Measurements from ENCODE around the gene UVSSA.

The UVSSA gene, protein sequence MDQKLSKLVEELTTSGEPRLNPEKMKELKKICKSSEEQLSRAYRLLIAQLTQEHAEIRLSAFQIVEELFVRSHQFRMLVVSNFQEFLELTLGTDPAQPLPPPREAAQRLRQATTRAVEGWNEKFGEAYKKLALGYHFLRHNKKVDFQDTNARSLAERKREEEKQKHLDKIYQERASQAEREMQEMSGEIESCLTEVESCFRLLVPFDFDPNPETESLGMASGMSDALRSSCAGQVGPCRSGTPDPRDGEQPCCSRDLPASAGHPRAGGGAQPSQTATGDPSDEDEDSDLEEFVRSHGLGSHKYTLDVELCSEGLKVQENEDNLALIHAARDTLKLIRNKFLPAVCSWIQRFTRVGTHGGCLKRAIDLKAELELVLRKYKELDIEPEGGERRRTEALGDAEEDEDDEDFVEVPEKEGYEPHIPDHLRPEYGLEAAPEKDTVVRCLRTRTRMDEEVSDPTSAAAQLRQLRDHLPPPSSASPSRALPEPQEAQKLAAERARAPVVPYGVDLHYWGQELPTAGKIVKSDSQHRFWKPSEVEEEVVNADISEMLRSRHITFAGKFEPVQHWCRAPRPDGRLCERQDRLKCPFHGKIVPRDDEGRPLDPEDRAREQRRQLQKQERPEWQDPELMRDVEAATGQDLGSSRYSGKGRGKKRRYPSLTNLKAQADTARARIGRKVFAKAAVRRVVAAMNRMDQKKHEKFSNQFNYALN

DNA sequence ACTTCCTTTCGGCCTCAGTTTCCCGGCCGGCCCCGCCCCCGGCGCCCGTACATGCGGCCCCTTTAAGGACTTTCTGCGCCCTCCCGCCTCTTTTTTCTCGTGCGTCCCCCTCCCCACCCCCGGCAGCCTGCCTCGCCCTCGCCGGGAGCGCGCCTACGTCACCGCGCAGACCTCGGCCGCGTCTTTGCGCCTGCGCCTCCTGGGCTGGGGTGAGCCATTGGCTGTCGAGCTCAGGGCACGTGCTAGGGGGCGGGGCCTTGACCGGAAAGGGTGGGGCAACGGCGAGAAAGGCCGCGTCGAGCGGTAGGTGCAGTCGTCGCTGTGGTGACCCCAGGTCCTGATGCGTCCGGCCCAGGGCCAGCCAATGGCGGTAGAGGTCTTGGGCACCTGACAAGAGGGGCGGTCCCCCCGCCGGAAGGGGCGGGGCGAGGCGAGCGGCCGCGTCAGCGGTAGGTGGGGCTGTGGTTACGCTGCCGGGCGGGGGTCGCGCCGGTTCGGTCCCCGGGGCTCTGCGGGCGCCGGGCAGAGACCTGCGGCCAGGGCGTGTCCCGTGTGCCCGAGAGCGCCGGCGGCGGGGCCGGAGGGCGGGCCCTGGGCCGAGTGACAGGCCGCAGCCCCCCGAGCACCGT is at the start of gene UVSSA:
Gene UVSSA, plus strand, starts transcription at position 428 of the 629 bp plus-strand sequence. CDS start 884 bp downstream, outside the sequence.
- Mint-ChIP-seq H3K4me1 (peaks cover 32% of the 10 kb centered on the region), H3K27me3 (ENCODE audit: low read depth) (no peaks in the 10 kb centered on the region), H3K9me3 (no peaks in the 10 kb centered on the region), H3K36me3 (ENCODE audit: low read depth) (peaks cover 25% of the 10 kb centered on the region), H3K27ac (peak within 1 kb of the TSS; percentile 96 to 99 (median 97)), H3K4me3 (peak within 1 kb of the TSS; percentile 93 to 96 (median 95))
- TF ChIP-seq, protein P1, sequence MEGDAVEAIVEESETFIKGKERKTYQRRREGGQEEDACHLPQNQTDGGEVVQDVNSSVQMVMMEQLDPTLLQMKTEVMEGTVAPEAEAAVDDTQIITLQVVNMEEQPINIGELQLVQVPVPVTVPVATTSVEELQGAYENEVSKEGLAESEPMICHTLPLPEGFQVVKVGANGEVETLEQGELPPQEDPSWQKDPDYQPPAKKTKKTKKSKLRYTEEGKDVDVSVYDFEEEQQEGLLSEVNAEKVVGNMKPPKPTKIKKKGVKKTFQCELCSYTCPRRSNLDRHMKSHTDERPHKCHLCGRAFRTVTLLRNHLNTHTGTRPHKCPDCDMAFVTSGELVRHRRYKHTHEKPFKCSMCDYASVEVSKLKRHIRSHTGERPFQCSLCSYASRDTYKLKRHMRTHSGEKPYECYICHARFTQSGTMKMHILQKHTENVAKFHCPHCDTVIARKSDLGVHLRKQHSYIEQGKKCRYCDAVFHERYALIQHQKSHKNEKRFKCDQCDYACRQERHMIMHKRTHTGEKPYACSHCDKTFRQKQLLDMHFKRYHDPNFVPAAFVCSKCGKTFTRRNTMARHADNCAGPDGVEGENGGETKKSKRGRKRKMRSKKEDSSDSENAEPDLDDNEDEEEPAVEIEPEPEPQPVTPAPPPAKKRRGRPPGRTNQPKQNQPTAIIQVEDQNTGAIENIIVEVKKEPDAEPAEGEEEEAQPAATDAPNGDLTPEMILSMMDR (IDR thresholded peaks at IDR 0.05; ENCODE audit: unreplicated experiment in 3 of 3) = no peak

DNA sequence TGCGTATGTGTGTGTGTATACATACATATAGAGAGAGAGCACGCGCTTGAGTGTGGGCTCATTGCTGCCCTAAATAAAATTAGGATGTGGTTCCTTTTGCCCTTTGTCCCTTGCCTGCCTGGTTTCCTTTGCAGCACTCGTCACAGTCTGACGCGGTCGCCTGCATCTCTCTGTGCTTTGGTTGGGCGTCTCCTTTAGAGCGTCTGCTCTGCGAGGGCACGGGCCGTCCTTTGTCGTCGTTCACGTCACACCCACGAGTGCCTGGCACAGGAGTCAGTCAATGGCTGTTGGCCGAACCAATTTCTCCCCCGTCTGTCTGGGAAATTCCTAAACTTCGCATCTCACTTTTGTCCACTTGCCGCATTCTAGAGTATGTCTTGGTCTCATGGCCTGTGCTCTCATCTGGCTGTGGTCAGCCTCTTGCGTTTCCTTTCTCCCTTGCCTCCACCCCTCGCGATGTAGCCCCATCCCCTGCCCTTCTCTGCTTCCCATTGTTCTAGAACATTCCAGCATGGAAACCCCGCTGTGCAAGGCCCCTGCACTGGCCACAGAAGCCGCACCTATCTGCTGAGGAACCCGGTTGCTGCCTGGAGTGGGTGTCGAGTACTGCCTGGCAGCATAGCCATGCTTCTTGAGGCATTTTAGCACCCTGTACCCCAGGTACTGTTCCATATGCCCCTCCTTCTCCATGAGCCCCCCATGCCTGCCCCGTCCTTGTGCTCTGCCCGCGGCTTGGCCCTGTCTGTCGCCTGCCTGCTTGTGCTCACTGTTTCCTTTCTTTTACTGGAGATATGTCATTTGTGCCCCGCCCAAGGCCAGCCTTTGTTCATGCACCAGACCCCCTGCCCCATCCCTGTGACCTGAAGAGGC is 49.3 kb upstream of the UVSSA start:
- H3K27me3 Mint-ChIP-seq (ENCODE audit: low read depth) = no peaks in the 10 kb centered on the region
- H3K4me1 Mint-ChIP-seq = no peaks in the 10 kb centered on the region
- H3K36me3 Mint-ChIP-seq (ENCODE audit: low read depth) = peaks cover 28% of the 10 kb centered on the region
- H3K9me3 Mint-ChIP-seq = no peaks in the 10 kb centered on the region
- no peak overlapping the region for H3K4me3 Mint-ChIP-seq
- TF ChIP-seq, protein P1 (IDR thresholded peaks at IDR 0.05; ENCODE audit: unreplicated experiment in 3 of 3) = no peak
- H3K27ac Mint-ChIP-seq = no peak overlapping the region

DNA sequence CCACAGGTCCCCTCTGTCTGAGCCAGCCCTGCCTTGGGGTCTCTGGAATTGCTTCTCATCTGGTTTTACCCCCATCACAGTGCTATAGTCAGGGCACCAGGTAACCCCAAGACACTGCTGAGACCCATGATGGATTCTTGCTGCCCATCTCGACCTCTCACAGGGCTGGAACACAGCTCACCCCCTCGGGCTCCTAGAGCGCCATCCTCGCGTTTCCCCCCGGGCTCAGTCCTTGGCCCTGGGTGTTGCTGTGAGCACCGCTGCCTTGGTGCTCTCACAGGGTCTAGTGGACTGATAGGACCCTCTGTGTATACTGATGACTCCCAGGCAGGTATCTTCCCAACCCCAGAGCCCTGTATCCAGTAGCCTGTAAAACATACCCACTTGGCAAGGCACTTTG is 48.5 kb upstream of the UVSSA start:
- Mint-ChIP-seq H3K36me3 (ENCODE audit: low read depth) (peaks cover 31% of the 10 kb centered on the region), H3K4me3 (no peak overlapping the region), H3K9me3 (no peaks in the 10 kb centered on the region), H3K27ac (no peak overlapping the region), H3K4me1 (no peaks in the 10 kb centered on the region), H3K27me3 (ENCODE audit: low read depth) (no peaks in the 10 kb centered on the region)
- TF ChIP-seq, protein P1 (IDR thresholded peaks at IDR 0.05; ENCODE audit: unreplicated experiment in 3 of 3) = no peak

DNA sequence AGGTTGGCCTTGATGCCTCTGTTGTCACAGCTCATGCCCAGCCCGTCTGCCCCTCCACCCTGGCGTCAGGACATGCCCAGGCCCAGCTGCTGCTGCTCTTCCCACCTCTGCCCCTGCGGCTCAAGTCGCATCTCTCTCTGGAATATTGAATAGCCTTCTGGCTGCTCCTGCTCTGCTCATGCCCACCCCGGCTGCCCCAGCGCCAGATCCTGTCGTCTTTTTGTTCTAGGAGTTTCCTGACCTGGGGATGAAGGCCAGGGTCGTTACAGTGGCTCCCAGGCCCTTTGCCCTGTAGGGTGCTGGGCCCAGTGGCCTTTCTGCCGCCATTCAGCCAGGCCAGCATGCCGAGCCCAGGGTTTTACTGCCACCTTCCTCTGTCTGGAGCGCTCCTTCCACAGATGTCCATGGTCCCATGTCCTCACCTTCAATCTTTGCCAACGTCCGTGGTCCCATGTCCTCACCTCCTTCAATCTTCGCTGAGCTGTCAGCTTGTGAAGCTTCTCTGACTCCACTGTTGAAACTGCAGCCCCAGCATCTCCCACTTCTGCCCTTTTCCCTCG is 47.6 kb upstream of the UVSSA start:
- Mint-ChIP-seq H3K9me3 (no peaks in the 10 kb centered on the region), H3K36me3 (ENCODE audit: low read depth) (peaks cover 32% of the 10 kb centered on the region), H3K27me3 (ENCODE audit: low read depth) (no peaks in the 10 kb centered on the region), H3K27ac (no peak overlapping the region), H3K4me1 (no peaks in the 10 kb centered on the region), H3K4me3 (no peak overlapping the region)
- TF ChIP-seq, protein P1 (IDR thresholded peaks at IDR 0.05; ENCODE audit: unreplicated experiment in 3 of 3) = no peak
